Gastroesophageal sphincter (tissue), 4 donors: ENCODE measurements around the gene C1orf174. TPM values are rescaled to one million over a fixed set of nuclear protein-coding genes. Genes with fewer than 3 reads are reported as not detected.

Experiments used
- ATAC-seq: fragments of 150-250 bp; one replicate; pipeline ENCODE4 v1.9.1; 2016; ENCODE audit warnings: mild to moderate bottlenecking, moderate library complexity
- H3K27ac ChIP-seq, 4 donors: fragments of 200-600 bp; sonication (generic) in 3 of 4; 1 replicate in 3 of 4; 2 replicates in 1 of 4; pipeline ENCODE4 v1.5.1; 2016 to 2019
- H3K27me3 ChIP-seq: fragments of 200-600 bp; sonication (generic); one replicate; pipeline ENCODE4 v1.5.1; 2019
- H3K36me3 ChIP-seq, 2 donors: fragments of 200-600 bp; sonication (generic); one replicate each; pipeline ENCODE4 v1.5.1; 2019; ENCODE audit warnings: control low read depth in 1 of 2
- H3K4me1 ChIP-seq, 3 donors: fragments of 200-600 bp; sonication (generic); 1 replicate in 2 of 3; 2 replicates in 1 of 3; pipeline ENCODE4 v1.5.1; 2016 to 2019; ENCODE audit warnings: control low read depth in 2 of 3
- H3K4me3 ChIP-seq, 2 donors: fragments of 200-600 bp; sonication (generic); one replicate each; pipeline ENCODE4 v1.5.1; 2019; ENCODE audit warnings: mild to moderate bottlenecking in 1 of 2, moderate library complexity in 1 of 2
- H3K9me3 ChIP-seq, 3 donors: fragments of 200-600 bp; sonication (generic); one replicate each; pipeline ENCODE4 v1.5.1; 2017 to 2019; ENCODE audit warnings: control low read depth in 2 of 3
- CTCF ChIP-seq, 4 experiments: fragments of 200-600 bp in 2 of 4; fragments of 450-650 bp in 2 of 4; sonication (generic) in 1 of 4; IDR thresholded peaks; one replicate each; pipeline ENCODE4 v1.5.1; 2017 to 2019; ENCODE audit warnings: antibody characterized with exemption in 4 of 4, mild to moderate bottlenecking in 2 of 4, moderate library complexity in 2 of 4
- EP300 ChIP-seq: sonication (generic); formaldehyde crosslinking; IDR thresholded peaks from one replicate; pipeline ENCODE4 v1.6.1; 2017; ENCODE audit warnings: antibody characterized with exemption, mild to moderate bottlenecking
- POLR2A ChIP-seq, 2 donors: fragments of 450-650 bp; IDR thresholded peaks; one replicate each; pipeline ENCODE4 v1.6.1; 2017; ENCODE audit warnings: antibody characterized with exemption in 2 of 2, mild to moderate bottlenecking in 2 of 2, moderate library complexity in 1 of 2
- POLR2AphosphoS5 ChIP-seq: sonication (generic); formaldehyde crosslinking; IDR thresholded peaks from one replicate; pipeline ENCODE4 v1.6.1; 2017; ENCODE audit warnings: antibody characterized with exemption
- WGBS, 2 donors: methylation state at CpG; one replicate each; pipeline ENCODE4 v1.1.5; 2018; ENCODE audit warnings: low coverage in 1 of 2; 5-methylcytosine and 5-hydroxymethylcytosine counted together
- total RNA-seq, 4 donors: library from RNA; depleted of rRNA; stranded (reverse); fragments of >200 nt; gene quantifications; one replicate each; pipeline ENCODE4 v1.1.0, GENCODE V29; 2016

C1orf174 gene
- total RNA-seq, 4 donors from 2014 or later = 16.4 to 35.3 (median 26.7) TPM

- no peak for TF ChIP-seq EP300
- TF ChIP-seq POLR2A (IDR thresholded peaks at IDR 0.05) = no peak
- TF ChIP-seq POLR2AphosphoS5 = no peak
- TF ChIP-seq CTCF (IDR thresholded peaks at IDR 0.05) = no peak
- no peaks in the 10 kb centered on the region for H3K27me3 ChIP-seq
- peaks cover 0 to 15% (median 0%) of the 10 kb centered on the region in 3 donors for H3K9me3 ChIP-seq
- peaks cover 0 to 89% of the 10 kb centered on the region in 2 donors for H3K36me3 ChIP-seq
- no peak for ATAC-seq
- no peaks in the 10 kb centered on the region for H3K4me1 ChIP-seq
- no peak overlapping the region for H3K4me3 ChIP-seq
- H3K27ac ChIP-seq = no peak overlapping the region
- WGBS, 2 donors = 100% methylated on average over 1 to 3 of the region's 7 CpGs
These were observed 21.0 kb downstream of the C1orf174 start for GRCh38 chr1:3879099-3879498.

- no peak overlapping the region for H3K4me3 ChIP-seq
- ATAC-seq = no peak
- H3K27me3 ChIP-seq = no peaks in the 10 kb centered on the region
- H3K36me3 ChIP-seq = peaks cover 0 to 99% of the 10 kb centered on the region in 2 donors
- peaks cover 0 to 15% (median 0%) of the 10 kb centered on the region in 3 donors for H3K9me3 ChIP-seq
- no peaks in the 10 kb centered on the region for H3K4me1 ChIP-seq
- H3K27ac ChIP-seq = no peak overlapping the region
- WGBS, 2 donors = 75% methylated on average over 5 of the region's 16 CpGs; no CpG with 5 or more reads in 1 of the 2 donors
- no peak for TF ChIP-seq CTCF (IDR thresholded peaks at IDR 0.05)
- no peak for TF ChIP-seq POLR2AphosphoS5
- no peak for TF ChIP-seq EP300
- TF ChIP-seq POLR2A (IDR thresholded peaks at IDR 0.05) = no peak
These were observed 23.4 kb downstream of the C1orf174 start for GRCh38 chr1:3876716-3877115.

DNA sequence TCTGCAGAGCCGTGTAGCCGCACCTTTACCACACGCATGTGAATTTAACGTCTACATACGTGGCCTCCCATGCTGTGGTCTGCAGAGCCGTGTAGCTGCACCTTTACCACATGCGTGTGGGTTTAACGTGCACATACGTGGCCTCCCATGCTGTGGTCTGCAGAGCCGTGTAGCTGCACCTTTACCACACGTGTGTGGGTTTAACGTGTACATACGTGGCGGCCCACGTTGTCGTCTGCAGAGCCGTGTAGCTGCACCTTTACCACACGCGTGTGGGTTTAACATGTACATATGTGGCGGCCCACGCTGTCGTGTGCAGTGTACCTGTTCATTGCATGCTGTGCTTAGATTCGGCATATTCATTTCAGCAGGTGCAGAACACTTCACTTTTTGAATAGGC is 25.3 kb downstream of the C1orf174 start:
- H3K27ac ChIP-seq = no peak overlapping the region
- H3K36me3 ChIP-seq = peaks cover 0 to 99% of the 10 kb centered on the region in 2 donors
- peaks cover 0 to 15% (median 0%) of the 10 kb centered on the region in 3 donors for H3K9me3 ChIP-seq
- H3K4me3 ChIP-seq = no peak overlapping the region
- 94 to 98% methylated on average over 13 to 16 of the region's 23 CpGs for WGBS, 2 donors
- no peak for TF ChIP-seq CTCF (IDR thresholded peaks at IDR 0.05)
- TF ChIP-seq POLR2AphosphoS5 = no peak
- TF ChIP-seq POLR2A (IDR thresholded peaks at IDR 0.05) = no peak
- TF ChIP-seq EP300 = no peak
- ATAC-seq = no peak
- no peaks in the 10 kb centered on the region for H3K27me3 ChIP-seq
- H3K4me1 ChIP-seq = no peaks in the 10 kb centered on the region

GRCh38 chr1:3872546-3872945 is 27.5 kb downstream of the C1orf174 start:
- ATAC-seq = no peak
- Histone ChIP-seq H3K27me3 (no peaks in the 10 kb centered on the region), H3K4me3 (no peak overlapping the region), H3K9me3 (no peaks in the 10 kb centered on the region), H3K36me3 (peaks cover 0 to 99% of the 10 kb centered on the region in 2 donors), H3K4me1 (no peaks in the 10 kb centered on the region), H3K27ac (no peak overlapping the region)
- no peak for TF ChIP-seq POLR2A (IDR thresholded peaks at IDR 0.05)
- no peak for TF ChIP-seq EP300
- no peak for TF ChIP-seq POLR2AphosphoS5
- no peak for TF ChIP-seq CTCF (IDR thresholded peaks at IDR 0.05)
- 93 to 100% methylated on average over 2 of the region's 8 CpGs for WGBS, 2 donors

DNA sequence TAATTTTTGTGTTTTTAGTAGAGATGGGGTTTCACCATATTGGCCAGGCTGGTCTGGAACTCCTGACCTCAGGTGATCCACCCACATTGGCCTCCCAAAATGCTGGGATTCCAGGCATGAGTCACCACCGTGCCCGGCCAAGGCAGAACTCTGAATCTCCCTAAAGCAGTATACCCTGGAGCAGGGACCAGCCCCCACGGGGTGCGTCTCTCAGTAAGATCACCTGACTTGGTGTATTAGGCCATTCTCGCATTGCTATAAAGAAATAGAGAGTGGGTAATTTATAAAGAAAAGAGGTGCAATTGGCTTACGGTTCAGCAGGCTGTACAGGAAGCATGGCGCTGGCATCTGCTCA is 28.6 kb downstream of the C1orf174 start:
- peaks cover 0 to 96% of the 10 kb centered on the region in 2 donors for H3K36me3 ChIP-seq
- no peak for ATAC-seq
- H3K4me3 ChIP-seq = no peak overlapping the region
- no peaks in the 10 kb centered on the region for H3K27me3 ChIP-seq
- no peak for TF ChIP-seq POLR2AphosphoS5
- TF ChIP-seq EP300 = no peak
- TF ChIP-seq CTCF (IDR thresholded peaks at IDR 0.05) = no peak
- no peak for TF ChIP-seq POLR2A (IDR thresholded peaks at IDR 0.05)
- H3K9me3 ChIP-seq = no peaks in the 10 kb centered on the region
- WGBS, 2 donors = 85% methylated on average over 7 of the region's 7 CpGs; no CpG with 5 or more reads in 1 of the 2 donors
- H3K4me1 ChIP-seq = no peaks in the 10 kb centered on the region
- H3K27ac ChIP-seq = no peak overlapping the region
